Type B pancreatic cell (in vitro differentiated cells): ENCODE results near the gene PSEN1. TPM values are rescaled to one million over a fixed set of nuclear protein-coding genes. Genes with fewer than 3 reads are reported as not detected.

ENCODE experiments used
- DNase-seq: peaks from one replicate; pipeline ENCODE4 v3.0.0; 2021; ENCODE audit warnings: mixed read lengths; ENCODE audit not compliant: unreplicated experiment; ENCODE audit errors: extremely low spot score
- H3K27ac Mint-ChIP-seq: 2 replicates; pipeline ENCODE4 v1.8.0; 2021; ENCODE audit warnings: mild to moderate bottlenecking, mixed read lengths
- H3K27me3 Mint-ChIP-seq: 2 replicates; pipeline ENCODE4 v1.8.0; 2021; ENCODE audit warnings: mixed read lengths
- H3K36me3 Mint-ChIP-seq: 2 replicates; pipeline ENCODE4 v1.8.0; 2021; ENCODE audit warnings: mixed read lengths
- H3K4me1 Mint-ChIP-seq: one replicate; pipeline ENCODE4 v1.8.0; 2021; ENCODE audit warnings: mixed read lengths; ENCODE audit not compliant: unreplicated experiment
- H3K4me3 Mint-ChIP-seq: 2 replicates; pipeline ENCODE4 v1.8.0; 2021; ENCODE audit warnings: mild to moderate bottlenecking, mixed read lengths
- H3K9me3 Mint-ChIP-seq: 2 replicates; pipeline ENCODE4 v1.8.0; 2021; ENCODE audit warnings: mixed read lengths
- CTCF ChIP-seq: fragments of 200-600 bp; sonication (generic); conservative IDR thresholded peaks from 2 replicates; pipeline ENCODE4 v1.5.0; 2021; ENCODE audit warnings: antibody characterized with exemption, mild to moderate bottlenecking
- total RNA-seq: library from RNA; stranded (reverse); gene quantifications from 2 replicates; pipeline ENCODE4 v1.2.1, GENCODE V29; 2021; ENCODE audit warnings: low replicate concordance

The PSEN1 gene
- total RNA-seq, 1 donor from 2014 or later: 58.9 TPM

GRCh38 chr14:73252491-73253322 is 116.4 kb downstream of the PSEN1 start:
- no peaks in the 10 kb centered on the region for H3K9me3 Mint-ChIP-seq

GRCh38 chr14:73253323-73253610 is 117.0 kb downstream of the PSEN1 start:
- H3K36me3 Mint-ChIP-seq: no peaks in the 10 kb centered on the region
- H3K4me1 Mint-ChIP-seq: no peaks in the 10 kb centered on the region
- no peak for TF ChIP-seq CTCF
- H3K9me3 Mint-ChIP-seq: no peaks in the 10 kb centered on the region
- no peak overlapping the region for H3K4me3 Mint-ChIP-seq
- peaks cover 6% of the 10 kb centered on the region for H3K27me3 Mint-ChIP-seq
- no peak for DNase-seq
- H3K27ac Mint-ChIP-seq: no peak overlapping the region

More at GRCh38 chr14:73252491-73253322, 116.4 kb downstream of the PSEN1 start:
- no peak for TF ChIP-seq CTCF
- no peak overlapping the region for H3K27ac Mint-ChIP-seq
- no peaks in the 10 kb centered on the region for H3K36me3 Mint-ChIP-seq
- peaks cover 6% of the 10 kb centered on the region for H3K27me3 Mint-ChIP-seq
- no peak overlapping the region for H3K4me3 Mint-ChIP-seq
- no peaks in the 10 kb centered on the region for H3K4me1 Mint-ChIP-seq
- no peak for DNase-seq

- no peak for TF ChIP-seq CTCF
- no peaks in the 10 kb centered on the region for H3K9me3 Mint-ChIP-seq
- H3K27me3 Mint-ChIP-seq: peaks cover 6% of the 10 kb centered on the region
- H3K4me1 Mint-ChIP-seq: no peaks in the 10 kb centered on the region
- H3K27ac Mint-ChIP-seq: no peak overlapping the region
- H3K36me3 Mint-ChIP-seq: no peaks in the 10 kb centered on the region
- DNase-seq: no peak
- H3K4me3 Mint-ChIP-seq: no peak overlapping the region
Observed at GRCh38 chr14:73253721-73254120, 117.4 kb downstream of the PSEN1 start.

GRCh38 chr14:73254247-73255004 is 118.1 kb downstream of the PSEN1 start:
- no peak for TF ChIP-seq CTCF
- Mint-ChIP-seq H3K27me3 (peaks cover 6% of the 10 kb centered on the region), H3K36me3 (no peaks in the 10 kb centered on the region), H3K4me3 (no peak overlapping the region), H3K9me3 (no peaks in the 10 kb centered on the region), H3K4me1 (no peaks in the 10 kb centered on the region), H3K27ac (no peak overlapping the region)
- no peak for DNase-seq

- H3K4me1 Mint-ChIP-seq: no peaks in the 10 kb centered on the region
- H3K27ac Mint-ChIP-seq: no peak overlapping the region
- H3K4me3 Mint-ChIP-seq: no peak overlapping the region
- DNase-seq: no peak
- H3K36me3 Mint-ChIP-seq: no peaks in the 10 kb centered on the region
- H3K9me3 Mint-ChIP-seq: no peaks in the 10 kb centered on the region
- no peak for TF ChIP-seq CTCF
- peaks cover 4% of the 10 kb centered on the region for H3K27me3 Mint-ChIP-seq
Observed at GRCh38 chr14:73255005-73255400, 118.7 kb downstream of the PSEN1 start.
